Thoracic aorta (tissue), 2 donors: ENCODE data around the gene ERVK3-1. TPM values are rescaled to one million over a fixed set of nuclear protein-coding genes. Genes with fewer than 3 reads are reported as not detected.

Experiments used
- ATAC-seq: fragments of 150-250 bp; one replicate; pipeline ENCODE4 v1.8.0; 2017; ENCODE audit warnings: low read depth; ENCODE audit not compliant: insufficient number of reproducible peaks, low FRiP score
- DNase-seq: peaks from one replicate; pipeline ENCODE4 v3.0.0-alpha.2; 2020; ENCODE audit warnings: low spot score
- H3K27ac ChIP-seq, 2 donors: fragments of 200-600 bp; sonication (generic); 1 replicate in 1 of 2; 2 replicates in 1 of 2; pipeline ENCODE4 v1.5.1; 2016; ENCODE audit warnings: mild to moderate bottlenecking in 2 of 2, moderate library complexity in 2 of 2
- H3K27me3 ChIP-seq: fragments of 200-600 bp; sonication (generic); replicated peaks from 2 replicates; pipeline ENCODE4 v1.6.0; 2016; ENCODE audit warnings: mild to moderate bottlenecking; ENCODE audit not compliant: insufficient read depth
- H3K36me3 ChIP-seq: fragments of 200-600 bp; sonication (generic); one replicate; pipeline ENCODE4 v1.5.1; 2016
- H3K4me1 ChIP-seq, 2 donors: fragments of 200-600 bp; sonication (generic); 1 replicate in 1 of 2; 2 replicates in 1 of 2; pipeline versions ENCODE4 v1.5.1 to v1.6.0; 2016; ENCODE audit warnings: low read depth in 2 of 2, mild to moderate bottlenecking in 1 of 2; ENCODE audit not compliant: control insufficient read depth in 1 of 2
- H3K4me3 ChIP-seq: fragments of 200-600 bp; sonication (generic); 2 replicates; pipeline ENCODE4 v1.5.1; 2016; ENCODE audit warnings: mild to moderate bottlenecking
- H3K9me3 ChIP-seq: fragments of 200-600 bp; sonication (generic); 2 replicates; pipeline ENCODE4 v1.5.1; 2016
- total RNA-seq, 2 donors: library from RNA; depleted of rRNA; stranded (reverse); fragments of >200 nt; gene quantifications; one replicate each; pipeline versions ENCODE4 v1.1.0 to v1.2.3, GENCODE V29; 2016
- TF ChIP-seq, protein P1 (sequence below): fragments of 200-600 bp; sonication (generic); IDR thresholded peaks from one replicate; pipeline ENCODE4 v1.5.1; 2019; ENCODE audit warnings: antibody characterized with exemption

The ERVK3-1 gene
- total RNA-seq, 2 donors from 2014 or later = 37.4 to 87.9 TPM

DNA sequence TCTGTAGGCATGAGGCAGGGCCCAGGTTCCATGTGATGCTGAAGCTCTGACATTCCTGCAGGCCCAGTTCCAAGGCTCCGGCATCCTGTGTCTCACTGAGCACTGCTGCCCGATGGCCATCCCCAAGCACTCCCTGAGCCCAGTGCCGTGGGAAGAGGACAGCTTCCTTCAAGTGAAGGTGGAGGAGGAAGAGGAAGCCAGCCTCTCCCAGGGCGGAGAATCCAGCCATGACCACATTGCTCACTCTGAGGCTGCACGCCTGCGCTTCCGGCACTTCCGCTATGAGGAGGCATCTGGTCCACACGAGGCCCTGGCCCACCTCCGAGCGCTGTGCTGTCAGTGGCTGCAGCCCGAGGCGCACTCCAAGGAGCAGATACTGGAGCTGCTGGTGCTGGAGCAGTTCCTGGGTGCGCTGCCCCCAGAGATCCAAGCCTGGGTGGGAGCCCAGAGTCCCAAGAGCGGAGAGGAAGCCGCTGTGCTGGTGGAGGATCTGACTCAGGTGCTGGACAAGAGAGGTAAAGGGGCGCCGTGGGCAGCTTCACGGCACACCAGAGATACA is 29.6 kb downstream of the ERVK3-1 start:
- H3K27me3 ChIP-seq = no peaks in the 10 kb centered on the region
- H3K4me3 ChIP-seq = no peak overlapping the region
- H3K27ac ChIP-seq = no peak overlapping the region
- TF ChIP-seq, protein P1, sequence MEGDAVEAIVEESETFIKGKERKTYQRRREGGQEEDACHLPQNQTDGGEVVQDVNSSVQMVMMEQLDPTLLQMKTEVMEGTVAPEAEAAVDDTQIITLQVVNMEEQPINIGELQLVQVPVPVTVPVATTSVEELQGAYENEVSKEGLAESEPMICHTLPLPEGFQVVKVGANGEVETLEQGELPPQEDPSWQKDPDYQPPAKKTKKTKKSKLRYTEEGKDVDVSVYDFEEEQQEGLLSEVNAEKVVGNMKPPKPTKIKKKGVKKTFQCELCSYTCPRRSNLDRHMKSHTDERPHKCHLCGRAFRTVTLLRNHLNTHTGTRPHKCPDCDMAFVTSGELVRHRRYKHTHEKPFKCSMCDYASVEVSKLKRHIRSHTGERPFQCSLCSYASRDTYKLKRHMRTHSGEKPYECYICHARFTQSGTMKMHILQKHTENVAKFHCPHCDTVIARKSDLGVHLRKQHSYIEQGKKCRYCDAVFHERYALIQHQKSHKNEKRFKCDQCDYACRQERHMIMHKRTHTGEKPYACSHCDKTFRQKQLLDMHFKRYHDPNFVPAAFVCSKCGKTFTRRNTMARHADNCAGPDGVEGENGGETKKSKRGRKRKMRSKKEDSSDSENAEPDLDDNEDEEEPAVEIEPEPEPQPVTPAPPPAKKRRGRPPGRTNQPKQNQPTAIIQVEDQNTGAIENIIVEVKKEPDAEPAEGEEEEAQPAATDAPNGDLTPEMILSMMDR = no peak
- no peaks in the 10 kb centered on the region for H3K4me1 ChIP-seq
- H3K9me3 ChIP-seq = no peaks in the 10 kb centered on the region
- no peak for DNase-seq
- ATAC-seq = no peak
- H3K36me3 ChIP-seq = peaks cover 32% of the 10 kb centered on the region

DNA sequence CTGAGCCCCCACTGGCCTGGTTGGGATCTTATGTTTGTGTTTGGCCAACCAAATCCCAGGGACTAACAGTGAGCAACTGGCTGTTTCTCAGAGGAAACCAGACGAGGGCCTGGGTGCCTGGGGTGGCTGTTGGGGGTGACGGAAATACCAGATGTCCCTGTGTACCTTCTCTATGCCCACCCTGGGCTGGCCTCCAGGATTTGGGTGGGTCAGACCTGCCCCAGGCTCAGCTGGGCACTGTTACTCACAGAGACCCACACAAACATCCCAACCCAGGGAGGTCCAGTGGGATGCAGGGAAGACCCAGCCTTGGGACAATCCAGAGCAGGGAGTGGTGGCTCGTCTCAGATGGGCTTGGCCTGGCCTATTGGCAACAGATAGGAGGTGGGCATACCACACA is 30.5 kb downstream of the ERVK3-1 start:
- ATAC-seq = no peak
- Histone ChIP-seq H3K27me3 (no peaks in the 10 kb centered on the region), H3K4me1 (no peaks in the 10 kb centered on the region), H3K9me3 (no peaks in the 10 kb centered on the region), H3K36me3 (peaks cover 36% of the 10 kb centered on the region), H3K27ac (no peak overlapping the region), H3K4me3 (no peak overlapping the region)
- TF ChIP-seq, protein P1 = no peak
- DNase-seq = no peak

DNA sequence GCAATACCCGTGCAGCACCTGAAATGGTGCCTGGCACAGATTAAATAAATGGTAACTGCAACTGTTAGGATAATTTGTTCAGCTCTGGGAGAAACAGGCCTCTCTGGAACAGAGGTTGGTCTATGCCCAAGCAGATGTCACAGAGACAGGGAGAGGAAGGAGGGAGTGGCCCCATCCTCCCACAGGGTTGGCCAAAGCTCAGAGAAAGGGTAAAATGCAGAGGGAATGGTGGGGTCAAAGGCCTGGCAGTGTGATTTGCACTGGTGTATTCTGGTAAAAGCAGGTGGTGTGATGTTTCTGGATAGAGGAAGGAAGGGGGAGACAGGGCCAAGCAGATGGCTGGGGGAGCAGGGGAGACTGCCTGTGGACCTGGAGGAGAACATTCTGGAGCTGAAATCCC is 31.0 kb downstream of the ERVK3-1 start:
- H3K36me3 ChIP-seq = peaks cover 36% of the 10 kb centered on the region
- DNase-seq (no peak), ATAC-seq (no peak)

DNA sequence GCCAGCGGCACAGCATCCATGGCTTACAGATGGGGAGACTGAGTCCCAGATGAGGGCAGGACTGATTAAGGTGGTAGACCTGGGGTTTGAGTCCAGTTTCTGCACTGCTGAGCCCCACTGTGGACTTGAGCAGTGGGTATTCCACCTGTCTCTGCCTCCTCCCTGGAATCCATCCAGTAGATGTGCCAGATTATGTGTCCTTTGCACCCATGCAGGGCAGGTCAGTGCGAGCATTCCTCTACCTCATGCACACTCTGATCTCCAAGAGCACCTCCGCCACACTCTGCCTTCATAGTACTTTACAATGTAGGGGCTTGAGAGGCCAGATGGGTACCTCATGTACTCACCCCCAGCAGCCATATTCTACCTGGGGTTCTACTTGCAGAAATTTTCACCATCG is 31.6 kb downstream of the ERVK3-1 start:
- Histone ChIP-seq H3K4me1 (no peaks in the 10 kb centered on the region), H3K4me3 (no peak overlapping the region), H3K27ac (no peak overlapping the region), H3K36me3 (peaks cover 36% of the 10 kb centered on the region), H3K27me3 (no peaks in the 10 kb centered on the region), H3K9me3 (no peaks in the 10 kb centered on the region)
- TF ChIP-seq, protein P1 = no peak
- DNase-seq (no peak), ATAC-seq (no peak)

More for the DNA sequence above, 31.0 kb downstream of the ERVK3-1 start:
- Histone ChIP-seq H3K4me3 (no peak overlapping the region), H3K27me3 (no peaks in the 10 kb centered on the region), H3K4me1 (no peaks in the 10 kb centered on the region), H3K9me3 (no peaks in the 10 kb centered on the region), H3K27ac (no peak overlapping the region)
- TF ChIP-seq, protein P1 = no peak

DNA sequence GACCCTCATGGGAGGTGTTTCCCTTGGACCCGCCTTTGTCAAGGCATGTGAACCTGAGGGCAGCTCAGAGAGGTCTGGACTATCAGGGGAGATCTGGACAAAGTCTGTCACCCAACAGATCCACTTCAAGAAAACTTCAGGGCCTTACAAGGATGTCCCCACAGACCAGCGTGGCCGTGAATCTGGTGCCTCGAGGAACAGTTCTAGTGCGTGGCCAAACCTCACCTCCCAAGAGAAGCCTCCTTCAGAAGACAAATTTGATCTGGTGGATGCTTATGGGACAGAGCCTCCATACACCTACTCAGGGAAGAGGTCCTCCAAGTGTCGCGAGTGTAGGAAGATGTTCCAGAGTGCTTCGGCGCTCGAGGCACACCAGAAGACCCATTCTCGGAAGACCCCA is 33.2 kb downstream of the ERVK3-1 start:
- Histone ChIP-seq H3K4me1 (no peaks in the 10 kb centered on the region), H3K27ac (no peak overlapping the region), H3K9me3 (no peaks in the 10 kb centered on the region), H3K4me3 (no peak overlapping the region), H3K36me3 (peaks cover 36% of the 10 kb centered on the region), H3K27me3 (no peaks in the 10 kb centered on the region)
- TF ChIP-seq, protein P1 = no peak
- ATAC-seq (no peak), DNase-seq (no peak)
